GM19025 (cell line): ENCODE measurements around the gene STEAP3.
"Not testable (repeated sequence)": the region's sequence is repeated elsewhere in the genome, so short reads cannot be mapped to it uniquely, and the experiment has no call there.

ENCODE experiments used
- ATAC-seq: cut with Tn5 transposase; IDR thresholded peaks from one replicate; pipeline ENCODE4 v1.9.1; 2021; ENCODE audit warnings: mild to moderate bottlenecking, low read depth, moderate library complexity; ENCODE audit not compliant: unreplicated experiment

The STEAP3 gene

DNA sequence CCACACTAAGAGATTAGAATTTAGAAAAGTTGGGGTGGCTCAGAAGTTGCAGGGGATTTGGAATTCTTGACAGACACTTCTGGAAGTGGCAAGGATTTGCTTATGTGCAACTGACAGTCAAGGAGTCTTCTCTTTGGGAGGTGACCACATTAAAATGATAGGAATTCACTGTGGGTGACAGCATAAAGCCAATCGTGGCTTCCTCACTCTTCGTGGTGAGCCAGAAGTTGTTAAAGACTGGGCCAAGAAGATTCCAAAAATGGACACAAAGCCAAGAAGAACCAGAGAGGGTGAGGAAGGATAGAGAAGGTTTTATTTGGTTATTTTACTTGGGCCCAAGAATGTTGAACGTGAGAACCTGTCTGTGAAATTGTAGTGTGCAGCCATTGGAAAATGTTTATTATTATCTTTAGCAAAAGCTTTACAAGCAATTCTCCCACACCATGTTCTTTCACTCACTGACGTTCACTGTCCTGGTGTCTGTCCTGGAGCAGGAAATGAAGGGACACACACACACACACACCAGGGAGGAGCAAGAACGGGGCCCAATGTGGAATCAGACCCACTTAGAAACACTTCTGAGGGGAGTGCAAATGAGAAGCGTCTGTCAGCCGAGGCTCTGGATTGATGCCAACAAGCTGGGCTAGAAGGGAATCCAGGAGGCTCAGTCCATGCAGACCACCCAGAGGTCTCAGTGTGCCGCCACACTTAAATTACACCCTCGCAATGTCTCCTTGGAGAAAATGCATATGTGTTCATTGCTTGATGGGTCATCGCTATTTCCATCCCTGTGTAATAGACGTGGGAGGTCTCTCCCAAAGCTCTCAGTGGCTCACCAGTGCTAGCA, 37.2 kb downstream of the STEAP3 start:
- no peak for ATAC-seq

DNA sequence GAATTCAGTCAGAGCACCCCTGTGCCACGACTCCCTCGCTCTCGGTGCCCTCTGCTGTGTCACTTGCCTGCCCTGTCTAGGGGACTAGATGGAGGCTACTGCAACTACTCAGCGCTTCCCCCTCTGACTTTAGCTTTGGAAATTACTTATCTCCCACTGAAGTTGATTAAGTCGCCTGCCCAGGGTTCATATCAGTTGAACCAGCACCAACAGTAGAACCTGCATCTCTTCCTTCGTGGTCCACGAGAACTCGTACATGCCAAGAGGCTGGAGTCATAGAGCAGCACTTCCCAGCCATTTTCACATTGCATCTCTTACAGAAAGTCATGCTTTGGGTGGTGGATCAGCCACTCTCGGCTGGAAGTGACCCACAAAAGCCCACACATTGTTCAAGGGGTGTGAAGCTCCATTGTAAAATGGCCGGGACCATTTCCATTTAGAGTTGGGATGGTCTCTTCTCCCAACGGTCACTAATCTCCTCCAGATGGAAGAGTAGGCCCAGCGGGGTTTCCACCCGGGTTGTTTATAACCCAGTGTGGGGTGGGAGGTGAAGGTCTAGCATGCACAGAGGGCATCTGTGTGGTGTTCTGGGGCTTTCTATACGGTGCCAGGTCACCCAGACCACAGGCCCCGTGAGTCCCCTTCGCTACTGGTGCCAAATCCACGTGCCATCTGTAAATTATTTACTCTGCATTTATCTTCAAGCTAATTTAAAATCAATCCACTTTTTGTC, 38.0 kb downstream of the STEAP3 start:
- ATAC-seq = no peak

DNA sequence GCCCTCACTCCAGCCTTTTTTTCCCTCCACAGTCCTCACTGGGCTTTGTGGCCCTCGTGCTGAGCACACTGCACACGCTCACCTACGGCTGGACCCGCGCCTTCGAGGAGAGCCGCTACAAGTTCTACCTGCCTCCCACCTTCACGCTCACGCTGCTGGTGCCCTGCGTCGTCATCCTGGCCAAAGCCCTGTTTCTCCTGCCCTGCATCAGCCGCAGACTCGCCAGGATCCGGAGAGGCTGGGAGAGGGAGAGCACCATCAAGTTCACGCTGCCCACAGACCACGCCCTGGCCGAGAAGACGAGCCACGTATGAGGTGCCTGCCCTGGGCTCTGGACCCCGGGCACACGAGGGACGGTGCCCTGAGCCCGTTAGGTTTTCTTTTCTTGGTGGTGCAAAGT, 39.4 kb downstream of the STEAP3 start:
- no peak for ATAC-seq

DNA sequence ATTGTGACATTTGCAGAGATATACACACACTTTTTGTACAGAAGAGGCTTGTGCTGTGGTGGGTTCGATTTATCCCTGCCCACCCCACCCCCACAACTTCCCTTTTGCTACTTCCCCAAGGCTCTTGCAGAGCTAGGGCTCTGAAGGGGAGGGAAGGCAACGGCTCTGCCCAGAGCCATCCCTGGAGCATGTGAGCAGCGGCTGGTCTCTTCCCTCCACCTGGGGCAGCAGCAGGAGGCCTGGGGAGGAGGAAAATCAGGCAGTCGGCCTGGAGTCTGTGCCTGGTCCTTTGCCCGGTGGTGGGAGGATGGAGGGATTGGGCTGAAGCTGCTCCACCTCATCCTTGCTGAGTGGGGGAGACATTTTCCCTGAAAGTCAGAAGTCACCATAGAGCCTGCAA, 40.0 kb downstream of the STEAP3 start:
- no peak for ATAC-seq

DNA sequence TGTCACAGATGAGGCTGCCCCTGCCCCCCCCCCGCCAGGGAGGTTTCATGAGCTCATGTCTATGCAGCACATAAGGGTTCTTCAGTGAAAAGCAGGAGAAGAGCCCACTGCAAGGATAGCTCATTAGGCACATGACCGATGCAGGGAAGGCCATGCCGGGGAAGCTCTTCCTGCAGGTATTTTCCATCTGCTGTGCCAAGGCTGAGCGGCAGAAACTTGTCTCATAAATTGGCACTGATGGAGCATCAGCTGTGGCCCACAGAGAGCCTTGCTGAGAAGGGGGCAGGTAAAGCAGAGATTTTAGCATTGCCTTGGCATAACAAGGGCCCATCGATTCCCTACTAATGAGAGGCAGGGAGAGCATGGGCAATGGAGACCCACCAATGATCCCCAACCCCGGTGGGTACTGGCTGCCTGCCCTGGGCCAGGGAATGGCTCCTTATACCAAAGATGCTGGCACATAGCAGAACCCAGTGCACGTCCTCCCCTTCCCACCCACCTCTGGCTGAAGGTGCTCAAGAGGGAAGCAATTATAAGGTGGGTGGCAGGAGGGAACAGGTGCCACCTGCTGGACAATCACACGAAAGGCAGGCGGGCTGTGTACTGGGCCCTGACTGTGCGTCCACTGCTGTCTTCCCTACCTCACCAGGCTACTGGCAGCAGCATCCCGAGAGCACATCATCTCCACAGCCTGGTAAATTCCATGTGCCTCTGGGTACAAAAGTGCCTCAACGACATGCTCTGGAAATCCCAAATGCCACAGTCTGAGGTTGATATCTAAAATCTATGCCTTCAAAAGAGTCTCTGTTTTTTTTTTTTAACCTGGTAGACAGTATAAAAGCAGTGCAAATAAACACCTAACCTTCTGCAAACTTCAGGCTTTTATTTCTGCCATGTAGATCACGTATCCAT, 41.4 kb downstream of the STEAP3 start:
- peak; percentile 96 for ATAC-seq

DNA sequence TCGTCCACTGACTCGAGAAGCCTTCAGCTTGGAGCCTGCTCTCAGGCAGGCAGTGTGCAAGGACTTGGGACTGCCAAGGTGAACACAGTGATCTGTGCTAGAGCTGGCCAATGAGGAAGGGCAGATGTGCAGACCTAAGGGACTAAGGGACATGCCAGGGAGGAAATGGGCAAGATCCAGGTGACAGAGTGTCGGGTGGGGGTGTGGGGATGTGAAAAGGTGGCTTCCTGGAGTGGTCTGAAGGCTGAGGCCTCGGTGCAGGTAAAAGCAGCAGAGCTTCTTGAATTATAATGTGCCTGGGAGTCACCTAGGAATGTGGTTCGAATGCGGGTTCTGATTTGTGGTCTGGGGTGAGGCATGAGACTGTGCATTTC, 42.0 kb downstream of the STEAP3 start:
- no peak for ATAC-seq

DNA sequence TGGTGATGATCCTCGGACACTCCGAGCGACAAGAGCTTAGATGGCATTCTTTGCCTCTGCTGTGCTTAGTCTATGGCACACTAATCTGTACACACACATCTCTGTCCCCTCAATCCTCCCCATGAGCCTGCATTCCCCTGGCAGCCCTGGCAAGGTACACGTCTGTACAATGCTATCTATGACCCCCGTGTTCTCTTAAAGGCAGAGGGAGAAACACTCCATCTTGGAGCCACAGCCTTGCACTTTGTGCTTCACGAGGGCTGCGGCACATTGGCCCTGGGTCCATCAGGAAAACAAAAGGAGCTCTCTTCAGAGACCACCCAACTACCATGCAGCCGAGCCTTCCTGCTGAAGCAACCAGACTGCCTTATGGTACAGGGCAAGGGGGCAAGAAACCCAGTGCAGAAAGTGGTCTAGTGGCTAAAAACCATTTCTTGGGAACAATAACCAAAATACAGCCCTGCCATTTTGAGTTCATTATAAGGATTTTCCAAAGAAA, 42.5 kb downstream of the STEAP3 start:
- ATAC-seq = no peak

DNA sequence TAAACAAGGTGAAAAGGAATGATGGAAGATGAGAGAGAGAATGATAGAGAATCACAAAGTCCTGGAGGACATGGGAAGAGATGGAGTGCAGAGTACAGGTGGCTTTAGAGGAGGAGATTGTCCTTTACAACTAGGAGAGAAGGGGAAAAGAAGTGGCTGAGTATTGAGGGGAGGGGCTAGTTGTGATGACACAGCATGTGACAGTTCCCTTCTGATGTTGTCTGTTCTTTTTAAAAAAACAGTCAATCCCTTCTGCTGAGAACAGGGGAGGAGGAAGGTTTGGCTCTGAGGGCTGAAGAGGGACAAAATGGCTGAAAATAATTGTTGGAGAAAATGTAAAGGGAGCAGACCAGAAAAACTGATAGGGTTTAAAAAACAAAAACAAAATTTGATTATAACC, 44.0 kb downstream of the STEAP3 start:
- ATAC-seq = no peak

DNA sequence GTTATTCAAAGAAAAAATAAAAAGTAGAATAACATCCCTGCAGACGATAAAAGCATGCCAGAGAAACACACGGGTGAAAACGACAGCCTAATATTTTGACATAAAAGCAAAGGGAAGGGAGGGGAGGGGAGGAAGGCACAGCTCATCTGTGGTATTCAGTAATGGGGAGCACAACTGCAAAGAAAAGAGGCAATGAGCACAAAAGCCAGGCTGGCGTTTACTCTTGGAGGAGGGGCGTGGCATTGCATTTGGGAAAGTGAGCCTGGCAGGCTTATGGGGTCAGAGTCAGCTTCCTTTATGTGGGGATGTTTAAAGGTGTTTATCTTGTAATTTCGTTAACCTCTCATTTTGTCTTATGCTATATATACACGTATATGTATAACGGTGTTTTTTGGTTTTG, 53.2 kb downstream of the STEAP3 start:
- no peak for ATAC-seq

DNA sequence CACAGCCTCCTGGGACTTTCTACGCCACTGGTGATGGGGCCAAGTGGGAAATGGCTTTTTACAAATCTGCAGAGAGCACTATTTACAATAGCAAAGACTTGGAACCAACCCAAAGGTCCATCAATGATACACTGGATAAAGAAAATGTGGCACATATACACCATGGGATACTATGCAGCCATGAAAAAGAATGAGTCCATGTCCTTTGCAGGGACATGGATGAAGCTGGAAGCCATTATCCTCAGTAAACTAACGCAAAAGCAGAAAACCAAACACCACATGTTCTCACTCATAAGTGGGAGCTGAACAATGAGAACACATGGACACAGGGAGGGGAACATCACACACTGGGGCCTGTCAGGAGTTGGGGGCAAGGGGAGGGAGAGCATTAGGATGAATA, 54.8 kb downstream of the STEAP3 start:
- ATAC-seq = not testable (repeated sequence)

DNA sequence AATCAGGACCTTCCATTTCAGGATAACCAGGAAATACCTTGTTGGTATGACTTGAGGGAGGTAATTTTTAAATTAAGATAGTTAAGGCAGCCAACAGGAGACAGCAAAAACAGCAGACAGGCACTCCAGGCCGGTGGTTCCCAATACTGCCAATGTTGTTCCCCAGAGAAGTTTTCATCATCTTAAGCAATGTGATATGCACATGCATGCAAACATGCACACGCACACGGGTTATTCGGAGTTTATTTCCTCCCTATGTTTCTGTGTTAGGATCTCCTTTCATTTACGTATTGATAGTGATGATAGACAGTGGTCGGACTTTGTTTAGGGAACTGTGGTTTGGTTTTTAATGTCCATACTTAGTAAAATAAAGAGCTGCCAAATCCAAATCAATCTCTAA, 55.3 kb downstream of the STEAP3 start:
- ATAC-seq = no peak

DNA sequence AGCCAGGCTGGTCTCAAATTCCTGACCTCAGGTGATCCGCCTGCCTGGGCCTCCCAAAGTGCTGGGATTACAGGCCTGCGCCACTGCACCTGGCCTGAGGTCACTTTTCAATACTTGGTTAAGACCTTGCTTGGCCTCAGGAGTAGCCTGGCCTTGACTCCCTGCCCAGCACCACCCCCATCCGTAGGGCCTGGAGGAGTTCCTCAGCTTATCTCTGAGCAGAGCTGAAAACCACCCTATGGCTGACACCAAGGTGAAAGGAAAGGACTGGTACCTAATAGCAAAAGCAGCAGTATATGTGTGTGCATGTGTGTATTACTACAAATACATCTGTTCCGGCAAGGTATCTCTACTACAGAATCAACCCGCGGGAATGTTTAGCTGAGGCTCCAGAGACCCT, 56.0 kb downstream of the STEAP3 start:
- no peak for ATAC-seq

DNA sequence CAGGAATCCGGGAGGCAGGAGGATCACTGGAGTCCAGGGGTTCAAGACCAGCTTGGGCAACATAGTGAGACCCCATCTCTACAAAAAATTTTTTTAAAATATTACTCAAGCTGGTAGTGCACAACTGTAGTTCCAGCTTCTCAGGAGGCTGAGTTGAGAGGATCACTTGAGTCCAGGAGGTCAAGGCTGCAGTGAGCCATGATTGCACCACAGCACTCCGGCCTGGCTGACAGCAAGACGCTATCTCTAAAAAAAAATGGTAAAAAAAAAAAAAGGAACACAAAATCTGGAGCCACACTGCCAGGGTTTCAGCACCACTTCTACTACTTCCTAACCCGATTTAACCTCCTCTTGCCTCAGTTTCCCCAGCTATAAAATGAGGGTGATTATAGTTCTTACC, 57.0 kb downstream of the STEAP3 start:
- no peak for ATAC-seq

DNA sequence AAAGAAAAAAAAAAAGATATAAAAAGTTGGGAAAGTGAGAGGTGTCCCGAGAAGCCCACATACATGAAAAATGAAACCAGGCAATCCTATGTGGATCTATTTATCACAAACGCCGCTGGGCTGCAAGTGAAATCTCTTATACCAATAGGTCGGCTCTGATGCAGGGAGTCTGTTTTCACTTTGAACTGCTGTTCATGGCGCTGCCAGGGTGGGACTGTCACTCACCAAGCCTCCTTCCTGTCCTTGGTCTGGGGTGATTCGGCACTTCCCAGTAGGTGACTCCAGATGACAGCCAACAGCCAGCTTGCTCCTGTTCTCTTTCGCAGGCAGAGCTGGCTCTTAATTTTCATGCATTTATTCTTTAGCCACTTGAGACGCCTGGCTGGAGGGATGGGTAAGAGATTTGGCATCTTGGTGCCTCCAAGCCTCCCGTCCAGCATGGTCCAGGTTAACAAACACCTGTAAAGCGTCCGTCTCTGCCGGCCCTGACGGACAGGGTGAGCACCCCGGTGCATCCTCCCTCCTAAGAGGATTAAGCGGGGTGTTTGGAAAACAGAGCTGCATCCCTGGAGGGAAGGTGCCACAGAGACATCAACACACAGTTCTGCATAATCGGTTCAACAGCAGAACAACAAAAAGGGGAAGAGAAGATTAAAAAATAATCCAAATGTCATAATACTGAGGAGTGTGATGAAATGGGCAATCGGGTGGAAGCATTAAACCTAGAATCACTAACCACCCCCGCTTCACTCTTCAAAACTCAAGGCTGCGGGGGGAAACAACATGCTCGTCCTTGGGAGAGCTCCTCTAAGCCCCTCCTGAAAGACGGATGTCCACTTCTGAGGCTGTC, 58.7 kb downstream of the STEAP3 start:
- no peak for ATAC-seq

DNA sequence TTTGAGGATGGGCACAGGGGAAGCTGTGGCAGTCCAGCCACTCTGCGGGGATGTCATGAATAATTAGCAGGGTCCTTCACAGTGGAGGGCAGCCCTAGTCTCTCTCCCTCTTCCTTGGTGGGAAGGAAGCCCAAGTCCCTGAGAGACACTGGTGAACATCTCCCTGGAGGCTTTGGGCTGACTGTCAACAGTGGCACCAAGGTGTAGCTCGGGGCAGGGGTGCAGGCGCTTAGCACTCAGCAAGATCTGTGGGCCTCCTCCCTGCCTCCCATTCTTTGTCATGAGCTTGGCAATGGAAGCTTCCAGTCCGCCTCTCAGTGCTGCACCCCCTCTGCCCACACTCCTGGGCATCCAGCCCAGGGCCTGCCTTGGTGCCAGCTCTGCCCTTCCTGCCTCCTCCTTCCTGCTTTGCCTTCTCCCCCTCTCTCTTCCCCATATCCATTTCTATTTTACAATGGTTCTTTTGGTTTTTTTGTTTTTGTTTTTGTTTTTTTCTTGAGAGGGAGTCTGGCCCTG, 59.4 kb downstream of the STEAP3 start:
- ATAC-seq = no peak

DNA sequence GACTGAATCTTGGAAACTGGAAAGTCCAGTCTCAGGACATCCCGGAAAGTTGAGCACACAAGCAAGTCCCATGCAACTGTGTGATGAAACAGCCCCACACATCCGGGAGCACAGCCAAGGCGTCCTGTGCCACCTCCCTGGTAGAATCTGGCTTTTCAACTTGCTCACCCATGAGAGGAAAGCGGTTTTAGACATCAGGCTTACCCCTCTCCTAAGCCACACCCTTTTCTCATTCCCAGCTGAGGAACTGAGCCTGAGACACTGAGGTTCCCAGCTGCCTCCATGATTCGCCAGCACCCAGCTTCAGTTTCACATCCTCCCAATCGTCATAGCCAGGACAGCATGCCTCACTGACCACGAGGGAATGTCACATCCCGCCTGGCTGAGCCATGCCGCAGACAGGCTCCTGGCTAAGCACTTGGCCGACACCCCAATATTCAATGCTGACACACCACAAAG, 60.3 kb downstream of the STEAP3 start:
- ATAC-seq = no peak

DNA sequence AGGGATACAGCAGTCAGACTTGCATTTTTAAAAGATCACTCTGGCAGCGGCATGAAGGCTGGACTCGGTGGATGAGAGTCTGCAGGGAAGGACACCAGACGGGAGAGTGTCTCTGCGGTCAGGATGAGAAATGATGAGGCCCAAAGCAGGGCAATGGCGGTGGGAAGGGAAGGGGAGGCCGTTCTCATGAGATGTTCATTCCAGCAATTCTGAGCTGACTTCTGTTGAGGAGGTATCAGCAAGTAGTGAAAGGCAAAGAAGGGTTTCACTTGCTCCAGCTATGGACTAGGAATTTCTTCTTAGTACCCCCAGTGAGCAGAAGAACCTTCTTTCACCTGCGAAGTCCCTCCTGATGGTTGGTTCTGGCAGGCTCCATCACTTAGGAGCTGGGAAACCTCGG, 63.0 kb downstream of the STEAP3 start:
- ATAC-seq = no peak

DNA sequence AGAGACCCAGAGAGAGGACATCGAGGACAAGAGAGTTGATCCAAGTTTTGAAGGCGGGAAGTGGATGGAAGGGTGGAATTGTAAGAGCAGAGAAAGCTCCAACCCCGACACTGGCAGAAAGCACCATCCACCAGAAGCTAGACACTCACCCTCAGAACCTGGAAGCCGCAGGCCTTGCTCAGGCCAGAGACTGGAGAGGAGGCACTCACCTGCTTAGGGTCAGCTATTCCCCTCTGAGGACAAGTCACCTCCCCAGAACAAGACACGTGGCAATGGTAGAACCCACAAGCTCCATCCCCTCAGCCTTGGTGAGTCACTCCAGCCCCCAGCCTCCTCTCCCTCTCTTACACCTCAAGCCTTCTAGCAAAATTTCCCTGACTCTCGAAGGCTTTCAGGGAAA, 64.9 kb downstream of the STEAP3 start:
- ATAC-seq = no peak

DNA sequence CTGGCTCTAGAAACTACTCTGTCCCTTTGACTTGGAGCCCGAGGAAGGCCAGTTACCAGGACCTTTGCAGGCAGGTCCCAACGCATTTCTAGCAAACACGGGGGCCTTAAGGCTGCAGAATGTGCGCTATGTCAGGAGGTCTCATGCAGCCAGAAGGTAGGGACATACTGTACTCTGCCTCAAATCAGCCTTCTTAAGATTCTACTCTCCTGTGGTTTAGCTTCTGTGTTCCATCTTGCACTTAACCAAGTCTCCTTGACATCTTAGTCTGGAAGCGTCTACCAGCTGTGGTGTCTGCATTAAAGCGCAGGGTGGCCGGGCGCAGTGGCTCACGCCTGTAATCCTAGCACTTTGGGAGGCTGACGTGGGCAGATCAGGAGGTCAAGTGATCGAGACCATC, 65.5 kb downstream of the STEAP3 start:
- no peak for ATAC-seq

DNA sequence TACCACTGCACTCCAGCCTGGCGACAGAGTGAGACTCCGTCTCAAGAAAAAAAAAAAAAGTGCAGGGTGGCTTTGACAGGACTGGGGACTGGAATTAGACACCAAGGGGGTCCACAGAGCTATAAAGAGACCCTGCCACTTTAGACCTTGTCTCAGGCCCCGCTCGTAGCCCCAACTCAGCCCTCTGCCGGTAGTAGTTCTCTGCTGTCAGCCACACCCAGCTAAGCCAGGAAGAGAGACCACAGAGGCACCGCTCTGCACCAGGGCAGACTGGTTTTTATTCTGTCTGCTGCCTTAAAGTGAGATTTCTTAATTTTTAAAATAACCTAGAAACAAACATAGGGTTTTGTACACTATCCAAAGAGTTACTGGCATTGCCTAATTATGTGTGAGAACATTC, 66.0 kb downstream of the STEAP3 start:
- ATAC-seq = no peak
